Skeletal muscle satellite cell (primary cell): ENCODE results near the gene C11orf97. TPM values are rescaled to one million over a fixed set of nuclear protein-coding genes. Genes with fewer than 3 reads are reported as not detected.
A peak's percentile ranks its signal among the peaks of the same experiment; 100 is the strongest.

ENCODE experiments used
- H3K27me3 ChIP-seq: 2 replicates; pipeline ENCODE4 v1.7.0; 2013; ENCODE audit warnings: low read length; ENCODE audit not compliant: control insufficient read depth, insufficient read depth
- H3K36me3 ChIP-seq: 2 replicates; pipeline ENCODE4 v1.7.0; 2013; ENCODE audit warnings: mild to moderate bottlenecking, control low read depth, low read length; ENCODE audit not compliant: insufficient read depth
- H3K4me1 ChIP-seq: 2 replicates; pipeline ENCODE4 v1.7.0; 2013; ENCODE audit warnings: low read length; ENCODE audit not compliant: control insufficient read depth, insufficient read depth
- H3K4me2 ChIP-seq: 2 replicates; pipeline ENCODE4 v1.7.0; 2013; ENCODE audit warnings: mild to moderate bottlenecking, low read length
- H3K4me3 ChIP-seq: 2 replicates; pipeline ENCODE4 v1.7.0; 2013; ENCODE audit warnings: low read length
- H3K9ac ChIP-seq: 2 replicates; pipeline ENCODE4 v1.7.0; 2013; ENCODE audit warnings: mild to moderate bottlenecking, low read depth, low read length, moderate library complexity
- H3K9me3 ChIP-seq: replicated peaks from 2 replicates; pipeline ENCODE4 v1.7.0; 2013; ENCODE audit warnings: mild to moderate bottlenecking, control low read depth, low read length
- total RNA-seq: library from RNA; depleted of rRNA; stranded (reverse); fragments of >200 nt; gene quantifications from 2 replicates; pipeline ENCODE4 v1.2.3, GENCODE V29; 2012; rRNA removed

C11orf97 gene
- not detected in 2 replicates for total RNA-seq

- Histone ChIP-seq H3K4me3 (peak within 1 kb of the TSS; percentile 72), H3K9ac (peak within 1 kb of the TSS; percentile 32), H3K27me3 (no peaks in the 10 kb centered on the region), H3K4me2 (peak within 1 kb of the TSS; percentile 92), H3K4me1 (peaks cover 10% of the 10 kb centered on the region), H3K36me3 (no peaks in the 10 kb centered on the region), H3K9me3 (no peaks in the 10 kb centered on the region)
These were observed at the start of gene C11orf97 for GRCh38 chr11:94511932-94512781. Gene C11orf97 (plus strand): TSS chr11:94512461. CDS start chr11:94512529, 68 bp downstream.

- no peak overlapping the region for H3K4me2 ChIP-seq
- H3K27me3 ChIP-seq, result no peaks in the 10 kb centered on the region
- H3K4me3 ChIP-seq, result no peak overlapping the region
- peaks cover 10% of the 10 kb centered on the region for H3K36me3 ChIP-seq
- no peaks in the 10 kb centered on the region for H3K4me1 ChIP-seq
- no peaks in the 10 kb centered on the region for H3K9me3 ChIP-seq
- no peak overlapping the region for H3K9ac ChIP-seq
These were observed 42.8 kb upstream of the C11orf97 start for GRCh38 chr11:94469416-94469815.

- H3K4me1 ChIP-seq, result no peaks in the 10 kb centered on the region
- H3K4me2 ChIP-seq, result no peak overlapping the region
- H3K36me3 ChIP-seq, result peaks cover 3% of the 10 kb centered on the region
- no peak overlapping the region for H3K9ac ChIP-seq
- H3K27me3 ChIP-seq, result no peaks in the 10 kb centered on the region
- no peaks in the 10 kb centered on the region for H3K9me3 ChIP-seq
- H3K4me3 ChIP-seq, result no peak overlapping the region
These were observed 39.1 kb upstream of the C11orf97 start for GRCh38 chr11:94472916-94473799.

- Histone ChIP-seq H3K9ac (no peak overlapping the region), H3K9me3 (no peaks in the 10 kb centered on the region), H3K4me3 (no peak overlapping the region), H3K27me3 (no peaks in the 10 kb centered on the region), H3K4me1 (no peaks in the 10 kb centered on the region), H3K4me2 (no peak overlapping the region), H3K36me3 (peaks cover 3% of the 10 kb centered on the region)
These were observed 34.6 kb upstream of the C11orf97 start for GRCh38 chr11:94477624-94478023.

- Histone ChIP-seq H3K4me2 (no peak overlapping the region), H3K27me3 (no peaks in the 10 kb centered on the region), H3K9me3 (no peaks in the 10 kb centered on the region), H3K4me1 (no peaks in the 10 kb centered on the region), H3K36me3 (peaks cover 18% of the 10 kb centered on the region), H3K9ac (no peak overlapping the region), H3K4me3 (no peak overlapping the region)
These were observed 30.9 kb upstream of the C11orf97 start for GRCh38 chr11:94481342-94481741.

- Histone ChIP-seq H3K4me3 (no peak overlapping the region), H3K9ac (no peak overlapping the region), H3K27me3 (no peaks in the 10 kb centered on the region), H3K36me3 (peaks cover 27% of the 10 kb centered on the region), H3K9me3 (no peaks in the 10 kb centered on the region), H3K4me2 (no peak overlapping the region), H3K4me1 (peaks cover 9% of the 10 kb centered on the region)
These were observed 26.2 kb upstream of the C11orf97 start for GRCh38 chr11:94486068-94486467.

GRCh38 chr11:94493281-94494125 lies 18.8 kb upstream of the C11orf97 start, which contains the start of the genes ANKRD49 and MRE11:
Gene ANKRD49 (plus strand): TSS chr11:94493984. CDS start chr11:94496694, 2,710 bp downstream.
Gene MRE11 (minus strand): TSS chr11:94493844. CDS start chr11:94492801, 1,043 bp downstream.
- Histone ChIP-seq H3K4me2 (peak within 1 kb of the TSS; percentile 86), H3K4me1 (peaks cover 18% of the 10 kb centered on the region), H3K9ac (peak within 1 kb of the TSS; percentile 90), H3K27me3 (no peaks in the 10 kb centered on the region), H3K9me3 (no peaks in the 10 kb centered on the region), H3K4me3 (peak within 1 kb of the TSS; percentile 94), H3K36me3 (peaks cover 24% of the 10 kb centered on the region)

GRCh38 chr11:94494126-94494680 lies 18.1 kb upstream of the C11orf97 start:
- Histone ChIP-seq H3K4me1 (peaks cover 18% of the 10 kb centered on the region), H3K36me3 (peaks cover 25% of the 10 kb centered on the region), H3K9me3 (no peaks in the 10 kb centered on the region), H3K27me3 (no peaks in the 10 kb centered on the region), H3K4me3 (peak overlapping the region; percentile 94), H3K9ac (peak overlapping the region; percentile 90), H3K4me2 (peak overlapping the region; percentile 77)

GRCh38 chr11:94500181-94500580 lies 12.1 kb upstream of the C11orf97 start:
- H3K4me1 ChIP-seq, result peaks cover 2% of the 10 kb centered on the region
- H3K9me3 ChIP-seq, result no peaks in the 10 kb centered on the region
- H3K4me3 ChIP-seq, result no peak overlapping the region
- no peak overlapping the region for H3K9ac ChIP-seq
- H3K27me3 ChIP-seq, result no peaks in the 10 kb centered on the region
- peaks cover 31% of the 10 kb centered on the region for H3K36me3 ChIP-seq
- no peak overlapping the region for H3K4me2 ChIP-seq

GRCh38 chr11:94501522-94501921 lies 10.7 kb upstream of the C11orf97 start:
- H3K4me3 ChIP-seq, result no peak overlapping the region
- no peaks in the 10 kb centered on the region for H3K9me3 ChIP-seq

More at GRCh38 chr11:94501522-94501921, 10.7 kb upstream of the C11orf97 start:
- peaks cover 31% of the 10 kb centered on the region for H3K36me3 ChIP-seq
- no peaks in the 10 kb centered on the region for H3K4me1 ChIP-seq
- H3K9ac ChIP-seq, result no peak overlapping the region
- H3K27me3 ChIP-seq, result no peaks in the 10 kb centered on the region
- no peak overlapping the region for H3K4me2 ChIP-seq
